ENCODE results near the gene FIGLA.
A peak's percentile ranks its signal among the peaks of the same experiment; 100 is the strongest.

The FIGLA gene

DNA sequence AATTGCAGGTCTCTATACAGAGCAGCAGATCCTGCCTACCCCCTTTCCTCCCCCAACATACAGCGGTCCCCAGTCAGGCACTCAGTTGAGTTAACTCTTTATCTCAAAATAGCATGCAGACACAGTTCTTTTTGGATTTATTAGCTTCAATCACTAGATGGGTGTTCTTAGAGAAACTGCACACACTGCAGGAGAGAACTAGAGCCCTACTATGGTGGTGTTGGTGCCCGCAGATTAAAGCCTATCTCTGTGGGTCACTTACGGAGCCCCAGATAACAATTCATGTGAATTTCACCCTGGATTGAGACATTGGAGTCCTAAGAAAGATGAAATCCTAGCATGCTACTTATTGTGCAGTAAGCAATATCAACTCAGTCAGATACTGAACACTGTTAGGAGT lies 34.3 kb downstream of the FIGLA start:
- Histone ChIP-seq H3K4me3 (ENCODE audit: low read length) (no peak overlapping the region), H3K27me3 (ENCODE audit: insufficient read depth, low read length) (no peaks in the 10 kb centered on the region), H3K27ac (ENCODE audit: low read depth, low read length) (no peak overlapping the region), H3K4me1 (ENCODE audit: insufficient read depth, low read length) (peaks cover 38% of the 10 kb centered on the region), H3K36me3 (ENCODE audit: insufficient read depth, low read length) (no peaks in the 10 kb centered on the region), H3K9ac (ENCODE audit: low read depth, low read length) (no peak overlapping the region), H3K9me3 (ENCODE audit: insufficient read depth, low read depth, low read length) (no peaks in the 10 kb centered on the region)
- WGBS, result 100% methylated on average over 3 of the region's 3 CpGs

DNA sequence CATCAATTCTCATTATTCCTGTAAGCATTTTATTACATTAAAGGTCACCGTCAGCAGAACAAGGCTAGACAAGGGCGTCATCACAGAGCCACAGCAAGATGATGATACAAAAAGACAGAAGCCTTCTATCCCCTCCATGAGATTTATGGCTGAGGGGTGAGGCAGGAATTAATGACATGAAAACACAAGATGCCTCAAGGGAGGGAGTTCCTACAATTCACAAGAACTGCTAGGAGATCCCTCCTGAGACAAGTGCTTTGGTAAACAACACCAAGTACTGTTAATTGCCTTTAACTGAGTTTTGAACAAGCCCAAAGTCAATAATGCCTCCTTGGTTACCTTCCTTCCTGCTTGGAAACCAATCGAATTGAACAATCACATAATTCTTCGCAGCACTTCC lies 36.5 kb downstream of the FIGLA start:
- Histone ChIP-seq H3K9me3 (ENCODE audit: insufficient read depth, low read depth, low read length) (no peaks in the 10 kb centered on the region), H3K27ac (ENCODE audit: low read depth, low read length) (no peak overlapping the region), H3K4me3 (ENCODE audit: low read length) (no peak overlapping the region), H3K4me1 (ENCODE audit: insufficient read depth, low read length) (peaks cover 39% of the 10 kb centered on the region), H3K27me3 (ENCODE audit: insufficient read depth, low read length) (no peaks in the 10 kb centered on the region), H3K9ac (ENCODE audit: low read depth, low read length) (no peak overlapping the region), H3K36me3 (ENCODE audit: insufficient read depth, low read length) (no peaks in the 10 kb centered on the region)
- WGBS, result 90% methylated on average over 4 of the region's 4 CpGs

DNA sequence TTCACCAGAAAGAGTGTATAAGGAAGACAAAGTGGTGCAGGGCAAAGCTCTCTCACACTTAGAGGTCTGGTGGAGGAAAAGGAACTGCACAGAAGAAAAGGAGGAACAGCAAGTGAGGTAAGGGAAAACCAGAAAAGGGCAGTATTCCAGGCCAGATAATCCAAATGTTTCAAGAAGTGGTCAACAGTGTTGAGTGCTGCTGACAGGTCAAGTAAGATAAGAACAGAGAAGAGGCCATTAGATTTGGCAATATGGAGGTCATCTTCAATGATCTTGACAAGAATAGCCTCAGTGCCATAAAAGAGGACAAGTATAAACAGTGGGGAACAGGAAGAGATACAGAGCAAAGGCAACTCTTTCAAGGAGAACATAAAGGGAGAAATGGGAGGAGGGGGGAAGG lies 37.4 kb downstream of the FIGLA start:
- H3K27me3 ChIP-seq (ENCODE audit: insufficient read depth, low read length), result no peaks in the 10 kb centered on the region
- H3K9ac ChIP-seq (ENCODE audit: low read depth, low read length), result no peak overlapping the region
- H3K9me3 ChIP-seq (ENCODE audit: insufficient read depth, low read depth, low read length), result no peaks in the 10 kb centered on the region
- no peak overlapping the region for H3K4me3 ChIP-seq (ENCODE audit: low read length)
- H3K36me3 ChIP-seq (ENCODE audit: insufficient read depth, low read length), result no peaks in the 10 kb centered on the region
- H3K27ac ChIP-seq (ENCODE audit: low read depth, low read length), result no peak overlapping the region; the same call in 1 of the 2 replicates
- H3K4me1 ChIP-seq (ENCODE audit: insufficient read depth, low read length), result peaks cover 46% of the 10 kb centered on the region

DNA sequence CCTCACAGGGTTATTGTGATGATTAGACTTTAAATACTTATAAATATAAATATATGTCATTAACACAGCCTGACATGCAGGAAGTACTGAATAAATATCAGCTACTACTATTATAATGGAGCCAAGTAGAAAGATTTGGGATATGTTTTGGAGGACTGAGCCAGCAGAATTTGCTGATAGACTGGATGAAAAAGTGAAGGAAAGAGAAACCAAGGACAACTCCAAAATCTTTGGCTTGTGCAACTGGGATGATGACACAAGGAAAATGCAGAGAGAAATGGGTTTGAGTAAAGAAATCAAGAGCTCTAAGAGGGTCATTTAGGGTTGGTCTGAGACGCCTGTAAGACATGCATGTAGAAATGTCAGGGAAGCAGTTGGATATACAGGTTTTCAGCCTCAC lies 38.0 kb downstream of the FIGLA start:
- Histone ChIP-seq H3K4me1 (ENCODE audit: insufficient read depth, low read length) (peaks cover 41% of the 10 kb centered on the region), H3K9ac (ENCODE audit: low read depth, low read length) (no peak overlapping the region), H3K36me3 (ENCODE audit: insufficient read depth, low read length) (no peaks in the 10 kb centered on the region), H3K9me3 (ENCODE audit: insufficient read depth, low read depth, low read length) (no peaks in the 10 kb centered on the region), H3K27ac (ENCODE audit: low read depth, low read length) (no peak overlapping the region), H3K4me3 (ENCODE audit: low read length) (no peak overlapping the region), H3K27me3 (ENCODE audit: insufficient read depth, low read length) (no peaks in the 10 kb centered on the region)
- 73% methylated on average over 1 of the region's 1 CpG for WGBS

DNA sequence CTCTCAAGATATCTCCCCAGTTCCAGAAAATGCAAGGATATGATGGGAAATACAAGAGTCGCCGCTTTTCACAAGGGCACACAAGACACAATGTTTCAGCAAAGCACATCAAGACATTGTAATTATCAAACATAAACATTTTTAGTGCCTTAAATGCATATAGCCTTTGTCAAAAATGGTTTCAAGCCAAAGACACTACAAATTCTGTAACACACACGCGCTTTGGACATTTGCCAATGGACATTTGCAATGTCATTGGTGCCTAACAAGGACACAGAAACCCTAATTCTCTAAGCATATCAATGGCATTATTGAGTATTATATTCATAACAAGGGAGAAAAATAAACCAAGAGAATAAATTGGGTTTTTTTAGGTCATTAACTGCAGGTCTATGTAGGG lies 38.6 kb downstream of the FIGLA start:
- Histone ChIP-seq H3K27me3 (ENCODE audit: insufficient read depth, low read length) (no peaks in the 10 kb centered on the region), H3K4me1 (ENCODE audit: insufficient read depth, low read length) (peaks cover 39% of the 10 kb centered on the region)

DNA sequence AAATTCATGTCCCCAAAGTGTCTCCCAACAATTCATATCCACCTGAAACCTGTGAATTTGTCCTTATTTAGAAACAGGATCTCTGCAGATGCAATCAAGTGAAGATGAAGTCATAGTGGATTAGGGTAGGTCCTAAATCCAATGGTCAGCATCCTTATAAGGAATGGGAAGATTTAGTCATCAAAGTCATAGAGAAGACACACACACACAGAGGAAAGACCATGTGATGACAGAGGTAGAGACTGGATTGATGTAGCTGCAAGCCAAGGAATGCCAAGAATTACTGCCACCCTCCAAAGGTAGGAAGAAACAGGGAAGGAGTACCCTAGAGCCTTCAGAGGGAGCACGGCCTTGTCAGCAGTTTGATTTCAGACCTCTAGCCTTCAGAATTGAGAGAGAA lies 40.1 kb downstream of the FIGLA start:
- Histone ChIP-seq H3K36me3 (ENCODE audit: insufficient read depth, low read length) (no peaks in the 10 kb centered on the region), H3K4me3 (ENCODE audit: low read length) (no peak overlapping the region), H3K27ac (ENCODE audit: low read depth, low read length) (no peak overlapping the region), H3K9ac (ENCODE audit: low read depth, low read length) (no peak overlapping the region), H3K4me1 (ENCODE audit: insufficient read depth, low read length) (peaks cover 55% of the 10 kb centered on the region), H3K9me3 (ENCODE audit: insufficient read depth, low read depth, low read length) (no peaks in the 10 kb centered on the region), H3K27me3 (ENCODE audit: insufficient read depth, low read length) (no peaks in the 10 kb centered on the region)
- whole genome bisulfite sequencing, result 86% methylated on average over 1 of the region's 1 CpG

More for the DNA sequence above, 38.6 kb downstream of the FIGLA start:
- H3K4me3 ChIP-seq (ENCODE audit: low read length), result no peak overlapping the region
- no peaks in the 10 kb centered on the region for H3K36me3 ChIP-seq (ENCODE audit: insufficient read depth, low read length)
- WGBS, result 92% methylated on average over 4 of the region's 4 CpGs
- H3K9ac ChIP-seq (ENCODE audit: low read depth, low read length), result no peak overlapping the region
- no peak overlapping the region for H3K27ac ChIP-seq (ENCODE audit: low read depth, low read length)
- no peaks in the 10 kb centered on the region for H3K9me3 ChIP-seq (ENCODE audit: insufficient read depth, low read depth, low read length)

DNA sequence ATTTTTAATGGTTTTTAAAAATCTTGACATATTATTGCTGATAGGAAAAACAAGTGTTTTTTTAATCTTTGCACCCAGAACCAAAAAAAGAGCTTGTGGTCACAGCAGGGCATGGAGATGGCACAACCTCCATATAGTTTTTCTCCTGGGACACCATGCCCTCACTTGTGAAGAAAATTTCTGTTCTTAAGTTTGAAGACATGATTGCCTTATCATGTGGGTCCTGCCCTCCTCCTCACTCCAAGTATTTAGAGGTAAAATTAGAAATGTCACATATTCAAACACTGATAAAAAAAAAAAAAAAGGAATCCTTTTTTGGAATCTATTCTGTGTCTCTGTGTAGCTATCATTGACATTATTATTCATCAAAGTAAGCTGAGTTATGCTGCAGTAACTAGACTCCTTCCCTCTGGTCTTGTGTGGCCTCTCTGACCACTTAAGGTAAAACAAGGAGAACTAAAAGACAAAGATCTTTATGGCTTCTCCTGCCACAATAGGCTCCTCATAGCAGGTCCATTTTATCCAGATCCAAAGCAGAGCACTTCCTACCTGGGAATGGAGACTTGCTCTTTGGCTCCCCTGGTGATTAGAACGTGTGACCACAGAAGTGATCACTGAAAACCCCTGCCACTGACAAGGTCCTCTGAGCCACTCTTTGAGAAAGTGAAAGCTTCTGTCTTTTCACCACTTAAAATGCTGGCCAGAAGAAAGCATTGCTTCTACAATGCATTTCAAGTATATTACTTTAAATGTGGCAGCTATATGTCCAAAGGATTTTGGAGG lies 42.2 kb downstream of the FIGLA start:
- H3K36me3 ChIP-seq (ENCODE audit: insufficient read depth, low read length), result no peaks in the 10 kb centered on the region
- peak overlapping the region; percentile 14; the same call in 1 of the 2 replicates for H3K27ac ChIP-seq (ENCODE audit: low read depth, low read length)
- no peaks in the 10 kb centered on the region for H3K9me3 ChIP-seq (ENCODE audit: insufficient read depth, low read depth, low read length)
- no peaks in the 10 kb centered on the region for H3K27me3 ChIP-seq (ENCODE audit: insufficient read depth, low read length)
- no peak overlapping the region for H3K9ac ChIP-seq (ENCODE audit: low read depth, low read length)
- no peak overlapping the region for H3K4me3 ChIP-seq (ENCODE audit: low read length)
- 30% methylated on average over 1 of the region's 1 CpG for WGBS
- peaks cover 48% of the 10 kb centered on the region for H3K4me1 ChIP-seq (ENCODE audit: insufficient read depth, low read length)

DNA sequence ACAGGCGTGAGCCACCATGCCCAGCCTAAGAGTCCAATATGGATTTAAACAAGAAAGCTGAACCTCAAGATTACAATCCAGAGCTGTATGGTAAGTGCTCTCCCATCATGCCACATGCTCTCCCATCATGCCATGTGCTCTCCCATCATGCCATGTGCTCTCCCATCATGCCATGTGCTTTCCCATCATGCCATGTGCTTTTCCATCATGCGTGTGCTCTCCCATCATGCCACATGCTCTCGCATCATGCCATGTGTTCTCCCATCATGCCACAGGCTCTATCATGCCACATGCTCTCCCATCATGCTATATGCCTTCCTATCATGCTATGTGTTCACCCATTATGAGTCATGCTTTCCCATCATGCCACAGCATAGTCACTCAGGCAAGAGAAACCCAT lies 43.2 kb downstream of the FIGLA start:
- no peaks in the 10 kb centered on the region for H3K9me3 ChIP-seq (ENCODE audit: insufficient read depth, low read depth, low read length)
- no peak overlapping the region for H3K27ac ChIP-seq (ENCODE audit: low read depth, low read length)
- no peak overlapping the region for H3K4me3 ChIP-seq (ENCODE audit: low read length)
- H3K27me3 ChIP-seq (ENCODE audit: insufficient read depth, low read length), result no peaks in the 10 kb centered on the region
- no peak overlapping the region for H3K9ac ChIP-seq (ENCODE audit: low read depth, low read length)
- 95% methylated on average over 3 of the region's 3 CpGs for WGBS
- H3K36me3 ChIP-seq (ENCODE audit: insufficient read depth, low read length), result no peaks in the 10 kb centered on the region
- H3K4me1 ChIP-seq (ENCODE audit: insufficient read depth, low read length), result peaks cover 43% of the 10 kb centered on the region

DNA sequence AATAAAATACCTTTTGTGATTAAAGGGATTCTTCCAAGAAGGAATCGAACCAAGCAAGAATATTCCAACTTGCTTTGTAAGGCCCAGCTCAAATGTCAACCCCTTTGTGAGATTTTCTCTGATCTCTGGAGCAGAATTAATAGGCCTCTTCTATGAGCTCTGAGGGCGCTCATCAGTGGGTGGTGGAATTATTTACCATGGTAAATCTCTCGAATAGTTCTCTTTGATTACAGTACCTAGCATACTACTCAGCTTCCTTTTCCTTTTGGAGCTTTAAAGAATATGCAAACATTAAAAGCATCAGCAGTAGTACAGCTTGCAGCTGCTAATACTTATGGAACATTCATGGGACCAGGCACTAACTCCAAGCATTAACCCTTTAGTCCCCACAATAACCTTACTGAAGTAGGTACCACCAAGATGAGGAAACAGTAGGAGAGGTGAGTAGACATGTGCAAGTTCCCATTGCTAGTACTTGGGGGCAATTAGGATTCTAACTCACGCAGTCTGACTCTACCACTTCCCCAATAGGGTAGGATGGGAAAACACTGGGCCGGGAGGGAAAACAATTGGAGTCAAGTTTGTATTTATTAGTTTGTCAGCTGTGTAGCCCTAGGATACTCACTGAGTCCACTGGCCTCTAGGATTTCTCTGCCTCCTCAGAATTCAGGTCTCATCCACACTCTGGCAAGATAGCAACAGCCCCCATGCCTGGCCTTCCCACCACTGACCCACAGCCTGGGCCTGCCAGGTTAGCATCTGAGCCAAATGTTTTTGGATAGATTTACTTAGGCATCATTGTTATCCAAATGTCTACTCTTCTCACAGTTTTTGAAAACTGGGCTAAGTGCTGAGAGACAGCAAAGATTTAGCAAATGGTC lies 44.1 kb downstream of the FIGLA start:
- Histone ChIP-seq H3K27ac (ENCODE audit: low read depth, low read length) (0 out of 2 replicates have a peak overlapping the region, but pooled peaks have one; percentile 10), H3K4me1 (ENCODE audit: insufficient read depth, low read length) (peaks cover 46% of the 10 kb centered on the region), H3K27me3 (ENCODE audit: insufficient read depth, low read length) (no peaks in the 10 kb centered on the region), H3K9me3 (ENCODE audit: insufficient read depth, low read depth, low read length) (no peaks in the 10 kb centered on the region), H3K4me3 (ENCODE audit: low read length) (no peak overlapping the region), H3K36me3 (ENCODE audit: insufficient read depth, low read length) (no peaks in the 10 kb centered on the region), H3K9ac (ENCODE audit: low read depth, low read length) (no peak overlapping the region)
- WGBS, result 81% methylated on average over 5 of the region's 5 CpGs

DNA sequence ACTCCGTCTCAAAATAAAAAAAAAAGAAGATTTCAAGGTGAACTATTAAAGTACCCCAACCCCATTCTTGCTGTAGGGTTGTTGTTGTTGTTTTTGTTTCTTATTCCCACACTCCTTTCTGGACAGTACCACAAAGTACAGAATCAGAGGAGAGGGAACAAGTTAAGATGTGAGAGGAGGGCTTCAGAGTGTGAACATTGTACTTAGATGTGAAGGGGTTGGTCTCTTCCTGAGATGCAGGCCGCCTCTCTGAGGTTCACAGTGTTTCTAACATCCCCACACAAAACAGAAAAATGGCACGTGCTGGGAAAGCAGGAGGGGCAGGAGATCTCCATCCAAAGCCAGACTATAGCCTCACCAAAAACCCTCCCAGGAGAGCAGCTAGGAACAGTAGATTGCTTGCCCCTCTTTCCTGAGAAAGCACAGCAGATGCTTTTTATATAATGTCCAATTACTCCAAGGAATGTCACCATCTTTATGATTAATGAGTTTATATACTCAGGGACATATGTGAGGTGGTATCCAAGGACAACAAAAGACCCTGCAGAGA lies 45.1 kb downstream of the FIGLA start:
- Histone ChIP-seq H3K36me3 (ENCODE audit: insufficient read depth, low read length) (no peaks in the 10 kb centered on the region), H3K9me3 (ENCODE audit: insufficient read depth, low read depth, low read length) (no peaks in the 10 kb centered on the region), H3K9ac (ENCODE audit: low read depth, low read length) (no peak overlapping the region), H3K4me1 (ENCODE audit: insufficient read depth, low read length) (peaks cover 39% of the 10 kb centered on the region), H3K4me3 (ENCODE audit: low read length) (no peak overlapping the region), H3K27ac (ENCODE audit: low read depth, low read length) (no peak overlapping the region), H3K27me3 (ENCODE audit: insufficient read depth, low read length) (no peaks in the 10 kb centered on the region)
- 71% methylated on average over 2 of the region's 3 CpGs for WGBS

DNA sequence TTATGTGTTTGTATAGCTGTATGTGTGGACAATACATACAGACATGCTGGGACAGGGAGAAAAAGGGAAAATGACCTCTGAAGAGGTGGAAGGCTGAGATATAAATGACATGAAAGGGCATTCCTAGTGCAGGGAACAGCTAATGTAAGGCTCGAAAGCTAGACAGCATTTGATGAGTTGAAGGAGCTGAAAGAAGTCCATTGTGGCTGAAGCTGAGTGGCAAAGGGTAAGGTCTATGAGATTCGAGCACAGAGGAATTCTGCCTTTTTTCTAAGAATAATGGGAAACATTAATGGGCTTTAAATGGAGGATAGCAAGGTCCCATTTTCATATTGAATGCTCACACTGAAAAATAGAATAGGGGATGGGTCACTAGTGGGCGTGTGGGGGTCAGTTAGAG lies 46.0 kb downstream of the FIGLA start:
- H3K4me3 ChIP-seq (ENCODE audit: low read length), result no peak overlapping the region
- peaks cover 39% of the 10 kb centered on the region for H3K4me1 ChIP-seq (ENCODE audit: insufficient read depth, low read length)
- no peaks in the 10 kb centered on the region for H3K36me3 ChIP-seq (ENCODE audit: insufficient read depth, low read length)
- H3K9me3 ChIP-seq (ENCODE audit: insufficient read depth, low read depth, low read length), result no peaks in the 10 kb centered on the region
- WGBS, result 90% methylated on average over 3 of the region's 3 CpGs
- no peak overlapping the region for H3K27ac ChIP-seq (ENCODE audit: low read depth, low read length)
- H3K9ac ChIP-seq (ENCODE audit: low read depth, low read length), result no peak overlapping the region
- H3K27me3 ChIP-seq (ENCODE audit: insufficient read depth, low read length), result no peaks in the 10 kb centered on the region

Data from HUES64 (cell line).